Upper lobe of left lung (tissue), 6 donors: ENCODE results near the gene KCNQ1OT1. TPM values are rescaled to one million over a fixed set of nuclear protein-coding genes. Genes with fewer than 3 reads are reported as not detected.

Experiments
- ATAC-seq, 2 donors: fragments of 200-7000 bp; cut with Tn5 transposase; one replicate each; pipeline ENCODE4 v1.9.1; 2022; ENCODE audit warnings: mild to moderate bottlenecking in 2 of 2, moderate library complexity in 2 of 2; ENCODE audit not compliant: low FRiP score in 2 of 2
- DNase-seq, 2 donors: peaks; one replicate each; pipeline ENCODE4 v3.0.0-alpha.2; 2019 to 2020
- H3K27ac ChIP-seq, 4 donors: fragments of 200-600 bp; sonication (generic); one replicate each; pipeline ENCODE4 v1.5.1; 2016 to 2019
- H3K27me3 ChIP-seq, 4 donors: fragments of 200-600 bp; sonication (generic); one replicate each; pipeline ENCODE4 v1.5.1; 2017 to 2019
- H3K36me3 ChIP-seq, 4 donors: fragments of 200-600 bp; sonication (generic); one replicate each; pipeline ENCODE4 v1.5.1; 2016 to 2019
- H3K4me1 ChIP-seq, 4 donors: fragments of 200-600 bp; sonication (generic); one replicate each; pipeline ENCODE4 v1.5.1; 2018 to 2019
- H3K4me3 ChIP-seq, 4 donors: fragments of 200-600 bp; sonication (generic); one replicate each; pipeline ENCODE4 v1.5.1; 2017 to 2019; ENCODE audit warnings: mild to moderate bottlenecking in 2 of 4, moderate library complexity in 1 of 4
- H3K9me3 ChIP-seq, 4 donors: fragments of 200-600 bp; sonication (generic); one replicate each; pipeline ENCODE4 v1.5.1; 2018 to 2019
- CTCF ChIP-seq, 6 experiments: fragments of 450-650 bp in 4 of 6; fragments of 200-600 bp in 2 of 6; sonication (generic) in 2 of 6; IDR thresholded peaks; one replicate each; pipeline ENCODE4 v1.5.1; 2016 to 2019; ENCODE audit warnings: antibody characterized with exemption in 6 of 6
- EP300 ChIP-seq, 4 donors: sonication (generic); formaldehyde crosslinking; IDR thresholded peaks; one replicate each; pipeline ENCODE4 v1.5.1; 2017; ENCODE audit warnings: antibody characterized with exemption in 4 of 4, control low read depth in 2 of 4
- POLR2A ChIP-seq, 4 donors: fragments of 450-650 bp; IDR thresholded peaks; one replicate each; pipeline ENCODE4 v1.5.1; 2016 to 2017; ENCODE audit warnings: antibody characterized with exemption in 4 of 4, mild to moderate bottlenecking in 2 of 4
- POLR2AphosphoS5 ChIP-seq, 2 donors: sonication (generic); formaldehyde crosslinking; IDR thresholded peaks; one replicate each; pipeline ENCODE4 v1.5.1; 2017; ENCODE audit warnings: antibody characterized with exemption in 2 of 2
- WGBS, 2 donors: methylation state at CpG; one replicate each; pipeline ENCODE4 v1.1.5; 2017 to 2018; 5-methylcytosine and 5-hydroxymethylcytosine counted together
- total RNA-seq, 6 donors: library from RNA; depleted of rRNA in 4 of 6; stranded (reverse); fragments of >200 nt in 4 of 6; gene quantifications; one replicate each; pipeline versions ENCODE4 v1.1.0 to v1.2.1, GENCODE V29; 2016 to 2021
- donor health status: DM: no; HTN: no; CAD: no; lungs with moderate emphysema.
- donor health status: DM: no; HTN: yes; CAD: no; lungs with severe emphysema.

Gene KCNQ1OT1
- total RNA-seq, 6 donors from 2014 or later, result 1.1 to 6.3 (median 4.1) TPM

GRCh38 chr11:2663915-2664314 is 35.9 kb downstream of the KCNQ1OT1 start:
- Histone ChIP-seq H3K9me3 (peaks cover 6 to 14% (median 8%) of the 10 kb centered on the region in 4 donors), H3K36me3 (peaks cover 0 to 14% (median 3%) of the 10 kb centered on the region in 4 donors), H3K27ac (no peak overlapping the region), H3K4me1 (no peaks in the 10 kb centered on the region), H3K27me3 (no peaks in the 10 kb centered on the region), H3K4me3 (no peak overlapping the region)
- no peak for TF ChIP-seq CTCF (IDR thresholded peaks at IDR 0.05)
- TF ChIP-seq POLR2A (IDR thresholded peaks at IDR 0.05), result no peak
- no peak for TF ChIP-seq EP300 (IDR thresholded peaks at IDR 0.05)
- ATAC-seq (no peak), DNase-seq (no peak)

GRCh38 chr11:2663506-2663905 is 36.3 kb downstream of the KCNQ1OT1 start:
- Histone ChIP-seq H3K4me3 (no peak overlapping the region), H3K27me3 (no peaks in the 10 kb centered on the region), H3K36me3 (peaks cover 0 to 14% (median 3%) of the 10 kb centered on the region in 4 donors), H3K9me3 (peaks cover 6 to 14% (median 8%) of the 10 kb centered on the region in 4 donors), H3K27ac (no peak overlapping the region), H3K4me1 (no peaks in the 10 kb centered on the region)
- no peak for DNase-seq
- TF ChIP-seq EP300 (IDR thresholded peaks at IDR 0.05) (no peak), CTCF (IDR thresholded peaks at IDR 0.05) (no peak), POLR2A (IDR thresholded peaks at IDR 0.05) (no peak), POLR2AphosphoS5 (IDR thresholded peaks at IDR 0.05) (no peak)
- no peak for ATAC-seq
- 90 to 100% methylated on average over 2 of the region's 2 CpGs for WGBS, 2 donors

GRCh38 chr11:2662430-2663299 is 37.1 kb downstream of the KCNQ1OT1 start:
- H3K27me3 ChIP-seq, result no peaks in the 10 kb centered on the region
- no peaks in the 10 kb centered on the region for H3K4me1 ChIP-seq
- H3K4me3 ChIP-seq, result no peak overlapping the region
- no peak for ATAC-seq
- no peak overlapping the region for H3K27ac ChIP-seq
- peaks cover 0 to 14% (median 3%) of the 10 kb centered on the region in 4 donors for H3K36me3 ChIP-seq
- no peak for DNase-seq
- TF ChIP-seq CTCF (IDR thresholded peaks at IDR 0.05) (no peak), POLR2A (IDR thresholded peaks at IDR 0.05) (no peak), POLR2AphosphoS5 (IDR thresholded peaks at IDR 0.05) (no peak), EP300 (IDR thresholded peaks at IDR 0.05) (no peak)
- peaks cover 6 to 14% (median 8%) of the 10 kb centered on the region in 4 donors for H3K9me3 ChIP-seq
- 87 to 94% methylated on average over 17 to 19 of the region's 19 CpGs for WGBS, 2 donors

GRCh38 chr11:2662024-2662312 is 37.8 kb downstream of the KCNQ1OT1 start:
- no peaks in the 10 kb centered on the region for H3K4me1 ChIP-seq
- H3K9me3 ChIP-seq, result peaks cover 6 to 14% (median 8%) of the 10 kb centered on the region in 4 donors
- TF ChIP-seq POLR2AphosphoS5 (IDR thresholded peaks at IDR 0.05), result no peak
- TF ChIP-seq POLR2A (IDR thresholded peaks at IDR 0.05), result no peak
- TF ChIP-seq CTCF (IDR thresholded peaks at IDR 0.05), result no peak
- no peak for TF ChIP-seq EP300 (IDR thresholded peaks at IDR 0.05)
- H3K27me3 ChIP-seq, result no peaks in the 10 kb centered on the region
- H3K4me3 ChIP-seq, result no peak overlapping the region
- WGBS, 2 donors, result 94 to 96% methylated on average over 4 to 5 of the region's 5 CpGs
- no peak overlapping the region for H3K27ac ChIP-seq
- DNase-seq (no peak), ATAC-seq (no peak)
- peaks cover 0 to 14% (median 3%) of the 10 kb centered on the region in 4 donors for H3K36me3 ChIP-seq
